GM19324 (cell line): Measurements from ENCODE around the gene SCYGR2.
"Not testable (repeated sequence)": the region's sequence is repeated elsewhere in the genome, so short reads cannot be mapped to it uniquely, and the experiment has no call there.

Experiments
- ATAC-seq: cut with Tn5 transposase; IDR thresholded peaks from one replicate; pipeline ENCODE4 v1.9.1; 2021; ENCODE audit warnings: mild to moderate bottlenecking, moderate library complexity; ENCODE audit not compliant: unreplicated experiment, low FRiP score

The SCYGR2 gene, protein sequence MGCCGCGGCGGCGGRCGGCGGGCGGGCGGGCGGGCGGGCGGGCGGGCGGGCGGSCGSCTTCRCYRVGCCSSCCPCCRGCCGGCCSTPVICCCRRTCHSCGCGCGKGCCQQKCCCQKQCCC

DNA sequence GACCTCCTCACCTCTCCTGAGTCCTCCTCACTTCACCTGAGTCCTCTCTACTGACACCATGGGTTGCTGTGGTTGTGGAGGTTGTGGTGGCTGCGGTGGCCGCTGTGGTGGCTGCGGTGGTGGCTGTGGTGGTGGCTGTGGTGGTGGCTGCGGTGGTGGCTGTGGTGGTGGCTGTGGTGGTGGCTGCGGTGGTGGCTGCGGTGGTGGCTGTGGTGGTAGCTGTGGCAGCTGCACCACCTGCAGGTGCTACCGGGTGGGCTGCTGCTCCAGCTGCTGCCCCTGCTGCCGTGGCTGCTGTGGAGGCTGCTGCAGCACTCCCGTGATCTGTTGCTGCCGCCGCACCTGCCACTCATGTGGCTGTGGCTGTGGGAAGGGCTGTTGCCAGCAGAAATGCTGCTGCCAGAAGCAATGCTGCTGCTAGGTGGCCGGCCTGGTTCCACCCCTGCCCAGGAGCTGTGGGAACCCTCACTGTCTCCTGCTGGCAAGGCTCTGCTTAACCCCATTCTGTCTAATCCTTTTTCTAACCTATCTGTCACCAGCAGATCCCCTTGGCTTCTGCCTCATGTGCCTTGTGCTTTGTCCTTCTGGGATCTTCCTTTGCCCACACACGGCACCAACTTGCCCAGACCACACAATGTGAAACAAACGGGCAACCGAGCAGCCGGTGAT, at the start of gene SCYGR2:
Gene SCYGR2, plus strand, starts transcription at position 59 of the 669 bp plus-strand sequence. Its CDS starts 0 bp downstream, at position 59.
- ATAC-seq: not testable (repeated sequence)

DNA sequence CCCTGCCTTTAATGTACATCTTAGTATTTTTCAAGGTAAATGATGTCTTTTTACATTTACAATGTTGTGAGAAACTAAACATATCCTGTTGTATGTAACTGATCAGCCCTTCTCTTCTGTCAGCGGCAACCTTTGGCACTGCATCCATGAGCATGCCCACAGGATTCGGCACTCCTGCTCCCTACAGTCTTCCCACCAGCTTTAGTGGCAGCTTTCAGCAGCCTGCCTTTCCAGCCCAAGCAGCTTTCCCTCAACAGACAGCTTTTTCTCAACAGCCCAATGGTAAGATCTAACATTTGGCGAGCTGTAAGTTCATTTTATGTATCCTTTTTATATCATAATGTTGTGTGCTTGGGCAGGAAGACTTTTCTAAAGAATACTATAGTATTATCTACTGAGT, 46.9 kb upstream of the SCYGR2 start:
- no peak for ATAC-seq

DNA sequence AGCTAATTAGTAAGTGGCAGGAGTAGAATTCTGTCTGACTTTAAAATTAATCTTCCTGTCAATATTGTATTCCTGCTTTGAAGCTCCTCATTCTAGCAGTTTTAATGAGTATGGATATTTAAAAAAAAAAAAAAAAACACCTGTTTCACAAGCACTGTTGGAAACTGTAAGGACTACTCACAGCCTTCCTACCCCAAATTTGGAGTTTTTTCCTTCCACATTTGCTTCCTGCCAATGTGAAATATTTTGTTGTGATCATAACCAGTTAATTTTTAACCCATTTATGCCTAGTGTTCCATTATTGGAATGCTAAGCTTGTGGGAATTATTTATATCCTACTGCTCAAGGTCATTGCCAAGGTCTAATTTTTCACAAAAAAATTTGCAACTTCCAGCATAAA, 36.1 kb upstream of the SCYGR2 start:
- ATAC-seq: no peak

DNA sequence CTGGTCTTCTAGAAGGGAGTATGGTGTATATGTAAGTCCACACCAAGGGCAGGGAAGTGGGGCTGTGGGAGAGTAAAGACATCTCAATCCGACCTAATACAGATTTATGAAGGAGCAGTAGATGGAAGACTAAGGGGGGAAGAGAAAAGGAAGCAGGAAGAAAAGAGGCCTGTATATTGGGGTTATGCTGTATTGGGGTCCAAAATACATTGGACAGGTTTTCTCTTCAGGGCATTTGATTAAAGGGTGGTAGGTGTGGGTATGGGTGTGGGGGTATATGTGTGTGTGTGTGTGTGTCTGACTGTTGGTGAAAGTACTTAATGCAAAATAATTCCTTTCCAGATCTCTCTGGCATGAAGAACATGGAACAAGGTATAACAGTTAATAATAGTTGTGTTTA, 33.6 kb upstream of the SCYGR2 start:
- no peak for ATAC-seq

DNA sequence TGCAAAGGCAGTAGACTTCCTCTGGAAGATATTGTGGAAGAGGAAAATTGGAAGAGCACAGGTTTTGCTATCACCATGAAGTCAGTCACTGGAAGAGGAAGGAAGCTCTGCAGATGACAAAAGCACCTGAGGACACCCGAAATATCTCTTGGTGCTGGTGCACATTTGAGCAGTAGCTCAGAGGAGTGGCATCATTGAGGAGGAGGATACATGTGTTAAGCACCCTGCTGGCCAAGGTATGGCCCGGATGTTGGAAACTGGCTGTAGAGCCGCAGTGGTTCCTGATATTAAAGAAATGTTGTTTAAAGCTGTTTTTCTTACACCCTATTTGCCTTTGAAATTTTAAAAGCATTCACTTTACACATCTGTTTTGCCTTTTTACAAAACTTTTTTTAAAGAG, 32.7 kb upstream of the SCYGR2 start:
- ATAC-seq: no peak

DNA sequence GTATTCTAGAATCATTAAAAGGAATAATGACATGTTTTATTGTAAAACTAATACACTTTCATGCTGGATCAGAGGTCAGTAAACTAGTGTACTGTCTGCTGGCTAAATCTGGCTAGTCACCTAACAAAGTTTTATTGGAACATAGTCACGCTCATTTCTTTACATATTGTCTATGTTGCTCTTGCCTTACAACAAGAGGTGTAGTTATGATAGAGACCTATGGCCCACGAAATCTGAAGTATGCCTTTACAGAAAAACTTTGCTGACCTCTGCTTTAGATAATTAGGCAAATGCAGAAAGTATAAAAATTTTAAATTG, 29.9 kb upstream of the SCYGR2 start:
- no peak for ATAC-seq

DNA sequence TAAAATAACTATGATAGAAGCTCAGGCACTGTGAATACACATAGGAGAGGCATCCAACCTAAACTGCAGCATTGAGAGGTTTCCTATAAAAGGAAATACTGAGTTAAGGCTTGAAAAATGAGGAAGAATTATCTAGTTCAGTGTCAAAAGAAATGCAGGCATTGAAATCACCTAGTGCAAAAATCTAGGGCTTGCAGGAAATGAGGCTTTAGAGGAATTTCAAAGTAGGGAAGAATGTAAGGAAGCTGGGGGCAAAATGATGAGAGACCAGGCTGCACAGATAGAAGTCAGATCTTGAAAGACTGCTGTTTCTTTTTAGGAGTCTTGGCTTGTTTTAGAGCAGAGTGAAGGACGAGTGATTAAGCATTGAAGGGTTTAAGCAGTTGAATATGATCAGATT, 28.1 kb upstream of the SCYGR2 start:
- no peak for ATAC-seq

DNA sequence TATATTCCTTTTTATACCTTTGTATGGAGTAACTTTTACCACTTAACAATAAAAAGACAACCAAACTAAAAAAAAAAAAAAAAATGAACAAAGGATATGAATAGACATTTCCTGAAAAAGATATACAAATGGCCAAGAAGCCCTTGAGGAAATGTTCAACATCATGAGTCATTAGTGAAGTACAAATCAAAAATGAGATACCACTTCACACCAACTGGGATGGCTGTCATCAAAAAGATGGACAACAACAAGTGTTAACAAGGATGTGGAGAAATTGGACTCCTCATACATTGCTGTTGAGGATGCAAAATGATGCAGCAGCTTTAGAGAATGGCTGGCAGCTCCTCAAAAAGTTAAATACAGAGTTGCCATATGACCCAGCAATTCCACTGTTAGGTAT, 22.6 kb upstream of the SCYGR2 start:
- no peak for ATAC-seq

DNA sequence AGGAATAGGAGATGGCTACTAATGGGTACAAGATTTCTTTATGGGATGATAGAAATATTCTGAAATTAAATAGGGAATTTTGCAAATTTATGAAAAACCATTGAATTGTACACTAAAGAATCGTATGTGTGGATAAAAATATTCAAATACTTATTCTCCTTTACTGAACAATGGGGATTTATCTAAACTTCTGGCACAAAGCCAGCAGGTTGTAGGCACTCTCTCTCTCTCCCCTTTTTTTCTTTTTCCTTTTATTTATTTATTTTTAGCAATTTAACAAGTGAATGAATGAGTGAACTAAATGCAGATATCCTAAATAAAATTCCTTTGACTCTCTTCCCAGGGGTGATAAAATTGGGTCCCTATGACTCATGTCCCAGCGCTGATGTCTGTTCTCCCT, 21.9 kb upstream of the SCYGR2 start:
- no peak for ATAC-seq

DNA sequence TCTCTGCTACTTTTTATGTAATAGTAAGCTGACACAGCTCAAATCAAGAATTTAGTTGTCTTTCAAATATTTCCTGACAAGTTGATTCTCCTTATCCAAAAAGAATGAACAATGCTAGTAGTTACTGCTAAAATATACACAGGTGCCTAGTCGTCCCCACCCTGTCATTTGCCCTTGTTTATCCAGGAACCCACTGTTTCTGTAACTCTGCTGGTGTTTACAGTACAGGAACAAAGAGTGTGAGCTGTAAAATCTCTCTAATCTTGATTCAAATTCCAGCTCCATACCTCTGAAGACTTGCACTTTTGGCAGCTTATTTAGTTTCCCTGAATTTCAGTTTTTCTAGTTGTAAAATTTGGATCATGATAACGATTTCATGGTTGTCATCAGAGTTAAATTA, 21.1 kb upstream of the SCYGR2 start:
- no peak for ATAC-seq

DNA sequence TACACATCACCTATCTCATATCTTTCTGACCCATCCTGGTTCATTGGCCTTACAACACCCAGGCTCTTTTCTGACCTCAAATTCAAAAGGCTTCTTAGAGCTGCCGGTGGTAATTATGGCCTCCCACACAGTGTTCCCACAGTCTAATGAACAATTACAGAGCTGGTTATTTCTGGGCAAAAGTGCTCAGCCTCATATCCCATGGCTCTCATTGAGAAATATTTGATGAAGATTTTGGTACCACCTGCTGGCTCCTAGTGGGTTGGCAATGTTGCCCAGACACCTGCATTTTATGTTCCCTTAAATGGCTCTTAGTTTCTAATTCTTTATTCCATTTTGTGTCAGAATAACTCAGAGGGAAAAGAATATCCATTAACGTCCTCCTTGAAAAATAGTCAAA, 20.1 kb upstream of the SCYGR2 start:
- no peak for ATAC-seq

DNA sequence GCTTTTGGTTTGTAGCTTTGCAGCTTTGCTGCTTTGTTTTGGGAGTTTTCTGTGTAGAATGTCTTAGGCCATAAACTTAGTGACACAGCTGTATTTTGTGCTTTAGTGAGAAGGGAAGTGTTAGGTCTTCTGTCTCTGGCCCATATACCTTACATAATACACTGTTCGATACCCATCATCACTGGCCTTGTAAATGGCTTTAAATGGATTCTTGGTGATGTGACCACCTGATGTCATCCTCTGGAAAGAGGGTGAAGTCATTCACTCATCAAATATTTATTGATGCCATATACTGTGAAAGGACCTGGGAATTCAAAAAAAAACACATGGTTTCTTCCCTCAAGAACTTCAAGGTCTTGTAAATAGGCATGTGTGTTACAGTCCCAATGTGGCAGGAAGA, 18.9 kb upstream of the SCYGR2 start:
- no peak for ATAC-seq

DNA sequence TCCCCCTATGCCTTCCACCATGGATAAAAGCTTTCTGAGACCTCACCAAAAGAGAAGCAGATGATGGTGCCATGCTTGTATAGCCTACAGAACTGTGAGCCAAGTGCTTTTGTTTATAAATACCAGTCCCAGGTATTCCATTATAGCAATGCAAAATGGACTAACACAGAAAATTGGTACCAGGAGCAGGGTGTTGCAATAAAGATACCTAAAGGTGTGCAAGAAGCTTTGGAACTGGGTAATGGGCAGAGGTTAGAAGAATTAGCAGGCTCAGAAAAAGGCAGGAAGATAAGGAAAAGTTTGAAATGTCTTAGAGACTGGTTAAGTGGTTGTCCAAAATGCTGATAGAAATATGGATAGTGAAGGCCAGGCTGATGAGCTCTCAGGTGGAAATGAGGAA, 16.3 kb upstream of the SCYGR2 start:
- no peak for ATAC-seq

DNA sequence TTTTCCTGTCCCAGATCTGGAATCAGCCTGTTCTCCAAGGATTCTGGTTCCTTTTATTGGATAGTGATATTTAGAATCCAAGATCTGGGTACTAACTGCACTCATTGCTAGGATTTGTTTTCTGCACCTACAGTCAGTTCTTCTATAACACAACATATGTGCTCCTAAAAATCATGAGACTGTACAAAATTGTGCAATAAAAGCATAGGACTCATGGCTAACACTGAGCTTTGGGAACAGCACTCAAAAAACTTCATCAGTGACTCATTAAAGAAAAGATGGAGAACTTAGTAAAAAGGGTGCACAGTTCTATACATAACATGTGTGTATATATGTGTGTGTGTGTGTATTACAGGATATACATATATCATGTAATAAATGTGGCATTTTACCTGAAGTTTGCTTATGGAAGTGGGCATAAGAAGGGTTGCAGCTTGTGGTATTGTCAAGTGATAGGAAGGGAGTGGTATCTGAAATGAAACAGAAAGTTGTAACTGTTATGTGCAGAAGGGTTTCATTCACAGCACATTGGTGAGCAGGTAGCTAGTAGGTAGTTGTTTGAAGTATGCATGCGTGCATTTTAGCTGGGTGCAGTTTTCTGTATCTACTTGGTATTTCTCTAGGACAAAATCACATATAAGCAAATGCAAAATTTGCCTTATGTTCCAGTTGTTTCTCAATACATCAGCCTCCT, 5.9 kb upstream of the SCYGR2 start:
- peak; percentile 91 for ATAC-seq

DNA sequence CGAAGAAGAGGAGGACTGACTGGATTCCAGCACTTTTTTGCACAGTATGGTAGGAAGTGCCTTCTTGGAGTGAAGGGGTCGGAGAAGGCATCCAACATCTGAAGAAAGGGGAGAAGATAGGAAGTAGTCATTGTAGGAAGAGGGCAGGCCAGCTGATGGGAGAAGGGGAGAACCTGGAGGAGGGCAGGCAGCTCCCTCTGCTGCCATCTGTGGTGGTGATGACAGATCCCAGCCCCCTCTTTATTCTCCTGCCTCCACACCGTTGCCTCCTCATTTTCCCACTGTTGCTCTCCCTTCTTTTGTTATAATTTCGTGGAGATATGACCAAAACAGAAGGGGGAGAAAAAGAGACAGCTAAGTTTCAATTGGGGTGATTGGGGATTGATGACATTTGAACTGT, 2.9 kb upstream of the SCYGR2 start:
- ATAC-seq: no peak

DNA sequence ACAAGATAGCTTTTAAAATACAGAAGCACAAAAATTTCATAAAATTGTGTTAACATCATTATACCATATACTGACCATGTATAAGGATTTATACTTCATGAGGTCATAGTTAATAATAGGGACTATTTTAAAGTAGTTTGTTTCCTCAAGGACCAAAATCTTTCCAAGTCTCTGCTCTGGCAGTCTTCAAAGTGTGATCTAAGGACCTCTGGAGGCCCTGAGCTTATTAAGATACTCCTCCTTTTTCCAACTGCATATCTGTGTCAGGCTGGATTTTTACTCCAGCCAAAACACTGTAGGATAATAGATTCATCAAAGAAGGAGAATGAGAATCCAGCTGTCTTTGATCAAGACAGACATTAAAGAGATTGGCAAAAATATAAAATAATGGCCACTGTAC, 1.7 kb upstream of the SCYGR2 start:
- no peak for ATAC-seq

DNA sequence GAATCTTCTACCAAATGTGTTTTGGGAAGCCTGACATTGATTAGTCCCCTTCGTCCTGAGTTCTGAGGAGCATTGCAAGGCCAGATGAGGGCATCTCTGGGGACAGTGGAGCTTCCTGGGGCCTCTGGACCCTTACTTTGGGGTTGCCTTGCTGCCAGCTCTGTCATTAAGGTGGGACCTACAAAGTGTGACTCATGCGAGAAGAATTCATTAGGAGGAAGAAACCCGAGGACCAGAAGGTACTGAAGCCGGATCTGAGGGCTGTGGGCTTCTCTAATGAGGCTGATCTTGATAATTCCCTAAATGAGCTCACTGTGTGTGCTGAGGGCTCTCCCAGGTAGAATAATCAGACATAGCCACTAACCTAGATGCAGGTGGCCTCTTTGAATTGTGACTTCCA, 695 bp upstream of the SCYGR2 start:
- ATAC-seq: no peak

DNA sequence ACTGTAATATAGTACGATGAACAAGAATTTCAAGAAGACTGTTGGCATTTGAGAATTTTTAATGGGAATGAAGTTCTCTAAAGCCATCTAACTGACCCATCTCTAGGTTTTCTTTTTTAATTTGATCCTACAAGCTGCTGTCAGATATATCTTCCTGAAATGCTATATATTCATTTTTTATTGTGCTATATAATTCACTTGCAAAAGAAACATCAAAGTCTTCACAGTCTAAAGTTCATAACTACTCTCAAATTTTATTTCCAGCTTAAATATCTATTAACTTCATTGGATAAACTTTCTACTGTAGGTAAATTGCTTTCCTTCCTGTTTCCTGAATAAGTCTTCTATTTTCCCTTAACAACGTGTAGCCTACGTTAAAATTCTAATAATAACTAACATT, 3.7 kb downstream of the SCYGR2 start:
- ATAC-seq: no peak

DNA sequence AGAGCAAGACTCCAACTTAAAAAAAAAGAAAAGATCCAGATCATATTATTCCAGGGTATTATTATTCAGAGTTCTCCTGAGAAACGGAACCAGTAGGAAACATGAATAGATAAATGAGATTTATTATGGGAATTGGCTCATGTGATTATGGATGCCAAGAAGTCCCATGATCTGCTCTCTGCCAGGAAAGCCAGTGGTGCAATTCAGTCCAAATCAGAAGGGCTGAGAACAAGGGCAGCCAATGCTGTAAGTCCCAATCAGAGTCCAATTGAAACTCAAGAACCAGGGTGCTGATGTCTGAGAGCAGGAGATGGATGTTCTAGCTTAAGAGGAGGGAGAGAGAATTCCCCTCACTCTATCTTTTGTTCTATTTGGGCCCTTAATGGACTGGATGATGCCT, 7.8 kb downstream of the SCYGR2 start:
- ATAC-seq: no peak

DNA sequence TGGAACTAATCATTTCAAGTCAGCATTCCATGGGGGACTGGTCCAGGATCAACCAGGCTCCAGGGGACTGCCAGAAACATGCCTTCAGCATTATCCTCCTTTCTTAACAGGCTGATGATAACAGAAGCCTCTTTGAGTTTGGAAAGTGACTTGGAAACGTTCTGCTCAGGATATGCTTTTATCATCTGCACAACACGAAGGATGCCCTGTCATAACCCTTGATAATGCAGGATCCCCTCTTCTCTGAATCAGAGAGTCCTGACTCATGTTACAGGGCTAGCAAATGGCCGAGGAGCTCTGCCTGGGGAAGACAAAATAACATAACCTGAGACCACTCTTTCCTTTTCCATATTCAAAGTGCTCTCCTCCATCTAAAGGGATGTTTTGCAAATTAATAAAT, 9.2 kb downstream of the SCYGR2 start:
- no peak for ATAC-seq

DNA sequence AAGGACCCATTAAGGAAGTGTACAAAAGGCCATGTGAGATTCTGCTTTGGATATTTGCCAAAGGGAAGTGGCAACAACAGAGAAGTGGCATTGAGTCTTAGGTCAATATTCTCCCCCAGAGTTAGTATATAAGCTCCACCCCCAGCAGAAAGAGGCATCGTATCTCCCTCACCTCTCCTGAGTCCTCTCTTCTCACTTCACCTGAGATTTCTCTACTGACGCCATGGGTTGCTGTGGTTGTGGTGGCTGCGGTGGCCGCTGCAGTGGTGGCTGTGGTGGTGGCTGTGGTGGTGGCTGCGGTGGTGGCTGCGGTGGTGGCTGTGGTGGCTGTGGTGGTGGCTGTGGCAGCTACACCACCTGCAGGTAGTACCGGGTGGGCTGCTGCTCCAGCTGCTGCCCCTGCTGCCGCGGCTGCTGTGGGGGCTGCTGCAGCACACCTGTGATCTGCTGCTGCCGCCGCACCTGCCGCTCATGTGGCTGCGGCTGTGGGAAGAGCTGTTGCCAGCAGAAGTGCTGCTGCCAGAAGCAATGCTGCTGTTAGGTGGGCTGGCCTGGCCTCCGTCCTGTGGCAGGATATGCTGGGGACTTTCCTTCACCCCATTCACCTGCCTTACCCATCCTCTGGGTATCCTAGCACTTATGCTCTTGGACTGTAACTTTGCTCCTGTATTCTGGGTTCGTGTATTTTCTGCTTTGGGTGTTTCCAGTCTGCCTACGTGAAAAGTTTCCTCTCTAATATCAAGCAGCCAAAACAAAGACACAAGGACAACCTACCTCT, 10.1 kb downstream of the SCYGR2 start:
- peak; percentile 45 for ATAC-seq

DNA sequence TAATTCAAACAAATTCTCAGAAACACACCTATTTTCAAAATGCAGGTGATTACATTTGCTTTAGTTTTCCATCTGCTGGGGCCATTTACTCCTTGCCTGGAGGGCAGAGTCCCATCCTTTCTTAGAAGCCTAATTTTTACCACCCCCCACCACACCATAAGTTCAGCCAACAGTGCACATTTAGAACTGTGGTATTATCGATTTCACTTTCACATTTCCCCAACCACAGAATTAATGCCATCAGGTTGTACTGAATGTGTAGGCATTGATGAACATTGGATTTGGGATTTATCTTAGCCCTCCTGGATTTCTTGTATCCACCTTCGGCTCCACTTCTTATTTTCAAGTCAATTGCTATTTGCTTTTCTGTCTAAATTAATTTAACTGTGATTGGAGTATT, 11.4 kb downstream of the SCYGR2 start:
- ATAC-seq: no peak
